PFSK-1 (cell line): ENCODE results near the gene TRABD2A.

Source experiments
- FOXP2 ChIP-seq: optimal IDR thresholded peaks from 2 replicates; pipeline ENCODE3; 2011; ENCODE audit warnings: borderline replicate concordance, control low read depth, inconsistent platforms; ENCODE audit not compliant: insufficient read depth; ENCODE audit errors: extremely low read length, extremely low read depth
- POLR2AphosphoS5 ChIP-seq: IDR thresholded peaks from 2 replicates; pipeline ENCODE4 v1.6.1; 2012; ENCODE audit warnings: low read depth, mild to moderate bottlenecking, control low read depth, low read length, moderate library complexity
- SIN3A ChIP-seq: IDR thresholded peaks from 2 replicates; pipeline ENCODE4 v1.6.1; 2012; ENCODE audit warnings: mild to moderate bottlenecking, low read length, moderate library complexity, borderline replicate concordance; ENCODE audit not compliant: insufficient read depth
- TAF1 ChIP-seq: IDR thresholded peaks from 2 replicates; pipeline ENCODE4 v1.6.1; 2012; ENCODE audit warnings: low read length, control low read depth, borderline replicate concordance; ENCODE audit not compliant: insufficient read depth
- TF ChIP-seq, protein P1 (sequence below), 2 experiments: IDR thresholded peaks; 2 replicates each; pipeline versions ENCODE4 v1.6.1 to v1.8.0; 2011 to 2012; ENCODE audit warnings: low read depth in 2 of 2, low read length in 2 of 2, control low read depth in 1 of 2, inconsistent platforms in 1 of 2, mild to moderate bottlenecking in 1 of 2, moderate library complexity in 1 of 2; ENCODE audit not compliant: insufficient read depth in 1 of 2

Gene TRABD2A

DNA sequence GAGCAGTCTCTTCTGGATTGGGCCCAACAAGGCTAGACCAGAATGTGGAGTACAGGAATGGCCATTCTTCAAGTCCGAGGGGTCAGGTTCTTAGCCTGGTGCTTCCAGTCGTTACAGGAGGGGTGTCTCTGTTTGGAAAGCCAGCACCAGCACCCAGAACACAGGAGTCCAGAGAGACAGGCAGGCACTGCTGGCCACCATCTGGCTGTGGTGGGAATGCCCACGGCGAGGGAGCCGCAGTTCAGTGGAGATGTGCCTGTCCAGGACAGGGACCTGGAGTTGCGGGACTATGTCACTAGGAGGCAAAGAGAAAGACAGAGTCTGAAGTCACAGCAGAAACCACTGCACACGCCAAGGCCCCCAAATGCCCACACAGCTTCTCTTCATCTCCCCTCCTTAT is 59.1 kb downstream of the TRABD2A start:
- TF ChIP-seq SIN3A: no peak
- TF ChIP-seq, protein P1, sequence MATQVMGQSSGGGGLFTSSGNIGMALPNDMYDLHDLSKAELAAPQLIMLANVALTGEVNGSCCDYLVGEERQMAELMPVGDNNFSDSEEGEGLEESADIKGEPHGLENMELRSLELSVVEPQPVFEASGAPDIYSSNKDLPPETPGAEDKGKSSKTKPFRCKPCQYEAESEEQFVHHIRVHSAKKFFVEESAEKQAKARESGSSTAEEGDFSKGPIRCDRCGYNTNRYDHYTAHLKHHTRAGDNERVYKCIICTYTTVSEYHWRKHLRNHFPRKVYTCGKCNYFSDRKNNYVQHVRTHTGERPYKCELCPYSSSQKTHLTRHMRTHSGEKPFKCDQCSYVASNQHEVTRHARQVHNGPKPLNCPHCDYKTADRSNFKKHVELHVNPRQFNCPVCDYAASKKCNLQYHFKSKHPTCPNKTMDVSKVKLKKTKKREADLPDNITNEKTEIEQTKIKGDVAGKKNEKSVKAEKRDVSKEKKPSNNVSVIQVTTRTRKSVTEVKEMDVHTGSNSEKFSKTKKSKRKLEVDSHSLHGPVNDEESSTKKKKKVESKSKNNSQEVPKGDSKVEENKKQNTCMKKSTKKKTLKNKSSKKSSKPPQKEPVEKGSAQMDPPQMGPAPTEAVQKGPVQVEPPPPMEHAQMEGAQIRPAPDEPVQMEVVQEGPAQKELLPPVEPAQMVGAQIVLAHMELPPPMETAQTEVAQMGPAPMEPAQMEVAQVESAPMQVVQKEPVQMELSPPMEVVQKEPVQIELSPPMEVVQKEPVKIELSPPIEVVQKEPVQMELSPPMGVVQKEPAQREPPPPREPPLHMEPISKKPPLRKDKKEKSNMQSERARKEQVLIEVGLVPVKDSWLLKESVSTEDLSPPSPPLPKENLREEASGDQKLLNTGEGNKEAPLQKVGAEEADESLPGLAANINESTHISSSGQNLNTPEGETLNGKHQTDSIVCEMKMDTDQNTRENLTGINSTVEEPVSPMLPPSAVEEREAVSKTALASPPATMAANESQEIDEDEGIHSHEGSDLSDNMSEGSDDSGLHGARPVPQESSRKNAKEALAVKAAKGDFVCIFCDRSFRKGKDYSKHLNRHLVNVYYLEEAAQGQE (IDR thresholded peaks at IDR 0.05; ENCODE audit: insufficient read depth in 1 of 2, low read depth in 2 of 2, low read length in 2 of 2): no peak
- no peak for TF ChIP-seq FOXP2
- no peak for TF ChIP-seq POLR2AphosphoS5
- no peak for TF ChIP-seq TAF1

DNA sequence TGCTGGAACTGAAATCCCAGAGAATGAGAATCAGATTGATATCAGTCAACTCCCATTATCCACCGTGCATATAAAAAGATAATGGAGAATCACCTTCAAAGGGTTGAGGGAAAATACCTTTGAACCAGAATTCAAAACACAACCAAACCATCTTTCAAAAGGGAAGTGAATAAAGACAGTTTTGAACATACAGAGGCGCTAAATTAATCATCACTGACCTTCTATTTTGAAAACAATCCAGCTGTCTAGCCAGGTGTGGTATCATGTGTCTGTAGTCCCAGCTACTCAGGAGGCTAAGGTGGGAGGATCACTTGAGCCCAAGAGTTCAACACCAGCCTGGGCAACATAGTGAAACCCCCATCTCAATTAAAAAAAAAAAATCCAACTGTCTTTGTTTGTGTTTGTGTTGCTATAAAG is 63.6 kb downstream of the TRABD2A start:
- TF ChIP-seq, protein P1 (IDR thresholded peaks at IDR 0.05; ENCODE audit: insufficient read depth in 1 of 2, low read depth in 2 of 2, low read length in 2 of 2): no peak
- TF ChIP-seq TAF1: no peak
- TF ChIP-seq POLR2AphosphoS5: no peak
- no peak for TF ChIP-seq SIN3A
- no peak for TF ChIP-seq FOXP2

DNA sequence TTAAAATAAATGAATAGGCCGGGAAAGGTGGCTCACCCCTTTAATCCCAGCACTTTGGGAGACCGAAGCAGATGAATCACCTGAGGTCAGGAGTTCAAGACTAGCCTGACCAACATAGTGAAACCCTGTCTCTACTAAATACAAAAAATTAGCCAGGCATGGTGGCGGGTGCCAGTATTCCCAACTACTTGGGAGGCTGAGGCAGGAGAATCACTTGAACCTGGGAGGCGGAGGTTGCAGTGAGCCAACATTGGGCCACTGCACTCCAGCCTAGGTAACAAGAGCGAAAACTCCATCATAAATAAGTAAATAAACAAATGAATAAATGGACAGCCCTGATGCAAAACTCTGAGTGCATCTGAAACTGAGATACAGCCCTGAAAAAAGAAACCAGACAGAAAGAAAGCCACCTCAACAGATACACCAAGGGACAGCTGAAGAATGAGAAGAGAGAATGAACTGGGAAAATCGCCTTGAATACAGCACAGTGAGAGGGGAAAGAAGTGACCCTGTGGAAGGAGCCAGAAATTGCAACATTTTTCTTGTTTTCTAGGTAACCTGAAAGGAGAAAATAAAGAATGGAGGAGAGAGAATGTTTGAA is 64.4 kb downstream of the TRABD2A start:
- TF ChIP-seq SIN3A (no peak), TAF1 (no peak), FOXP2 (no peak), POLR2AphosphoS5 (no peak)
- TF ChIP-seq, protein P1 (IDR thresholded peaks at IDR 0.05; ENCODE audit: insufficient read depth in 1 of 2, low read depth in 2 of 2, low read length in 2 of 2): no peak

DNA sequence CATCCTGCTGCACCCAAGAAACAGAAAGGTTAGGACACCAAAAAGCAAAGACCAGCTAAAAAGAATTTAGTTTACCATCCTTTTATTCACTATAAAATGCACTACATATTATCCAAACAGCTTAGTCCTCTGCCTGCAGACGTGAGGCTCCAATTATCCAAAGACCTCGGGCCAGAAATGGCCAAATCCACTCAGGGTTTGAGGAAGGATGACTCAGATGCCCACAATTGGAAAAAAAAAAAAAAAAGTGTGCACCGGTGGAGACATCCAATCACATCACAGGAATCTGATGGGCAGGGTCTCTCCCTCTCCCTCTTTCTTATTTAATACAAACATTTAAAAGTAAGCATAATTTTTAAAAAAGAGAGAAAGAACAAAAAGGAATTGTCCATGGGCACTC is 65.7 kb downstream of the TRABD2A start:
- TF ChIP-seq, protein P1 (IDR thresholded peaks at IDR 0.05; ENCODE audit: insufficient read depth in 1 of 2, low read depth in 2 of 2, low read length in 2 of 2): no peak
- TF ChIP-seq POLR2AphosphoS5 (no peak), SIN3A (no peak), FOXP2 (no peak), TAF1 (no peak)
